Panc1 (cell line): ENCODE measurements around the gene NR5A2. TPM values are rescaled to one million over a fixed set of nuclear protein-coding genes. Genes with fewer than 3 reads are reported as not detected.

Source experiments
- ATAC-seq: fragments of 200-7000 bp; cut with Tn5 transposase; 2 replicates; pipeline ENCODE4 v1.9.1; 2020; ENCODE audit warnings: mild to moderate bottlenecking, moderate library complexity
- BruUV-seq: library from RNA; stranded (reverse); fragments of 400-500 nt; replicated peaks from 2 replicates; lab custom pipeline; 2021; lab: Mats Ljungman, UMichigan
- CTCF ChIA-PET: fragments of 300-600 bp; sonication (Branson Sonifier 250); formaldehyde crosslinking; loops from one replicate; lab custom pipeline; 2022; ENCODE audit warnings: antibody characterized with exemption; lab: Charles Lee
- POLR2A ChIA-PET: fragments of 300-600 bp; sonication (Branson Sonifier 250); formaldehyde crosslinking; loops from one replicate; lab custom pipeline; 2022; ENCODE audit warnings: antibody characterized with exemption; lab: Charles Lee
- DNase-seq: peaks from one replicate; pipeline ENCODE4 v3.0.0-alpha.2; 2010; ENCODE audit warnings: low read depth, low spot score
- H3K27ac ChIP-seq: 2 replicates; pipeline ENCODE4 v1.5.1; 2011; ENCODE audit warnings: mild to moderate bottlenecking, low read length, inconsistent platforms
- H3K27me3 ChIP-seq: fragments of 200-500 bp; sonication (Bioruptor generic); 2 replicates; pipeline ENCODE4 v1.6.0; 2014; ENCODE audit warnings: low read length, inconsistent platforms; ENCODE audit not compliant: control insufficient read depth, insufficient read depth
- H3K36me3 ChIP-seq: fragments of 200-500 bp; sonication (Bioruptor generic); 2 replicates; pipeline ENCODE4 v1.5.1; 2014; ENCODE audit warnings: inconsistent platforms, mild to moderate bottlenecking, low read length, moderate library complexity; ENCODE audit not compliant: control insufficient read depth, insufficient read depth
- H3K4me1 ChIP-seq: 2 replicates; pipeline ENCODE4 v1.5.1; 2011; ENCODE audit warnings: inconsistent platforms, mild to moderate bottlenecking, low read length, moderate library complexity; ENCODE audit not compliant: control insufficient read depth, insufficient read depth
- H3K4me3 ChIP-seq, 2 experiments: 2 replicates each; pipeline ENCODE4 v1.5.1; 2011 to 2012; ENCODE audit warnings: low read depth in 2 of 2, low read length in 2 of 2, mild to moderate bottlenecking in 2 of 2, inconsistent platforms in 1 of 2, moderate library complexity in 1 of 2
- H3K9me3 ChIP-seq: fragments of 200-500 bp; sonication (Bioruptor generic); 2 replicates; pipeline ENCODE4 v1.5.1; 2014; ENCODE audit warnings: low read depth, mild to moderate bottlenecking, inconsistent platforms, low read length, moderate library complexity; ENCODE audit not compliant: control insufficient read depth, insufficient read depth
- POLR2AphosphoS5 ChIP-seq: IDR thresholded peaks from 2 replicates; pipeline ENCODE4 v1.6.1; 2012; ENCODE audit warnings: mild to moderate bottlenecking, low read depth, low read length, moderate library complexity
- SIN3A ChIP-seq: IDR thresholded peaks from 2 replicates; pipeline ENCODE4 v1.6.1; 2012; ENCODE audit warnings: low read depth, mild to moderate bottlenecking, low read length, moderate library complexity, borderline replicate concordance; ENCODE audit not compliant: insufficient read depth
- TCF7L2 ChIP-seq: IDR thresholded peaks from 2 replicates; pipeline ENCODE4 v1.6.1; 2011; ENCODE audit warnings: mild to moderate bottlenecking, low read depth, low read length, inconsistent platforms
- in situ Hi-C: cut with HindIII; loops from 2 replicates; pipeline ENCODE4 v1.10.0; 2016; ENCODE audit warnings: low sequenced_read_pairs, low pct_unique_long_range_greater_than_20kb
- intact Hi-C: fragments of 100-400 bp; cut with micrococcal nuclease; formaldehyde crosslinking; loops from one replicate; pipeline ENCODE4 v1.10.0; 2022; ENCODE audit not compliant: unreplicated experiment
- total RNA-seq: library from RNA; stranded (reverse); gene quantifications from one replicate; pipeline ENCODE4 v1.2.1, GENCODE V29; 2021; ENCODE audit not compliant: unreplicated experiment
- TF ChIP-seq, protein P1 (sequence below): fragments of 450-650 bp; IDR thresholded peaks from 2 replicates; pipeline ENCODE4 v1.5.1; 2017; ENCODE audit warnings: mild to moderate bottlenecking
- TF ChIP-seq, protein P2 (sequence below), 2 experiments: IDR thresholded peaks; 2 replicates each; pipeline ENCODE4 v1.6.1; 2011 to 2012; ENCODE audit warnings: low read depth in 2 of 2, control low read depth in 1 of 2, low read length in 1 of 2, mild to moderate bottlenecking in 1 of 2, moderate library complexity in 1 of 2; ENCODE audit not compliant: insufficient read depth in 1 of 2

NR5A2 gene
- total RNA-seq, 1 experiment from 2014 or later: 4.3 TPM

DNA sequence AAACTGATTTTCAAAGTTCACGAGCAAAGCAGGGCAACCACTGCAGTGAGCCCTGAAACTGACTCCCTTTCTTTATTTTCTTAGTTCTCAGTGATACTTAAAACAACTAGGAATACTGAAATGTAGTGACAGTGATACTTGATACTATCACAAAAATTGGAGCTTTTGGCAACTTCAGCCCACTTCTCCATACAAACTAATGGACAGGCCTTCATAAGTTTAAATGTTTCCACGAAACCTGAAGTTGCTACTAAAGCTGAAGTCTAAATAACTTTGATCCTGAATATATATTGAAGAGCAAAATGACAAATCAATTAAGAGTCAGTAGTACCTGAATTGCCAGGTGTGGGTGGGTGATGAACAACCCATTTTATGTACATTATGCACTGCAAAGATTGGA lies 10.0 kb downstream of the NR5A2 start:
- CTCF ChIA-PET: no interaction called here
- DNase-seq: no peak
- H3K27ac ChIP-seq: no peak overlapping the region
- no peaks in the 10 kb centered on the region for H3K9me3 ChIP-seq
- H3K27me3 ChIP-seq: no peaks in the 10 kb centered on the region; the same call in 1 of the 2 replicates
- POLR2A ChIA-PET: no interaction called here
- TF ChIP-seq, protein P1, sequence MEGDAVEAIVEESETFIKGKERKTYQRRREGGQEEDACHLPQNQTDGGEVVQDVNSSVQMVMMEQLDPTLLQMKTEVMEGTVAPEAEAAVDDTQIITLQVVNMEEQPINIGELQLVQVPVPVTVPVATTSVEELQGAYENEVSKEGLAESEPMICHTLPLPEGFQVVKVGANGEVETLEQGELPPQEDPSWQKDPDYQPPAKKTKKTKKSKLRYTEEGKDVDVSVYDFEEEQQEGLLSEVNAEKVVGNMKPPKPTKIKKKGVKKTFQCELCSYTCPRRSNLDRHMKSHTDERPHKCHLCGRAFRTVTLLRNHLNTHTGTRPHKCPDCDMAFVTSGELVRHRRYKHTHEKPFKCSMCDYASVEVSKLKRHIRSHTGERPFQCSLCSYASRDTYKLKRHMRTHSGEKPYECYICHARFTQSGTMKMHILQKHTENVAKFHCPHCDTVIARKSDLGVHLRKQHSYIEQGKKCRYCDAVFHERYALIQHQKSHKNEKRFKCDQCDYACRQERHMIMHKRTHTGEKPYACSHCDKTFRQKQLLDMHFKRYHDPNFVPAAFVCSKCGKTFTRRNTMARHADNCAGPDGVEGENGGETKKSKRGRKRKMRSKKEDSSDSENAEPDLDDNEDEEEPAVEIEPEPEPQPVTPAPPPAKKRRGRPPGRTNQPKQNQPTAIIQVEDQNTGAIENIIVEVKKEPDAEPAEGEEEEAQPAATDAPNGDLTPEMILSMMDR: no peak
- TF ChIP-seq, protein P2, sequence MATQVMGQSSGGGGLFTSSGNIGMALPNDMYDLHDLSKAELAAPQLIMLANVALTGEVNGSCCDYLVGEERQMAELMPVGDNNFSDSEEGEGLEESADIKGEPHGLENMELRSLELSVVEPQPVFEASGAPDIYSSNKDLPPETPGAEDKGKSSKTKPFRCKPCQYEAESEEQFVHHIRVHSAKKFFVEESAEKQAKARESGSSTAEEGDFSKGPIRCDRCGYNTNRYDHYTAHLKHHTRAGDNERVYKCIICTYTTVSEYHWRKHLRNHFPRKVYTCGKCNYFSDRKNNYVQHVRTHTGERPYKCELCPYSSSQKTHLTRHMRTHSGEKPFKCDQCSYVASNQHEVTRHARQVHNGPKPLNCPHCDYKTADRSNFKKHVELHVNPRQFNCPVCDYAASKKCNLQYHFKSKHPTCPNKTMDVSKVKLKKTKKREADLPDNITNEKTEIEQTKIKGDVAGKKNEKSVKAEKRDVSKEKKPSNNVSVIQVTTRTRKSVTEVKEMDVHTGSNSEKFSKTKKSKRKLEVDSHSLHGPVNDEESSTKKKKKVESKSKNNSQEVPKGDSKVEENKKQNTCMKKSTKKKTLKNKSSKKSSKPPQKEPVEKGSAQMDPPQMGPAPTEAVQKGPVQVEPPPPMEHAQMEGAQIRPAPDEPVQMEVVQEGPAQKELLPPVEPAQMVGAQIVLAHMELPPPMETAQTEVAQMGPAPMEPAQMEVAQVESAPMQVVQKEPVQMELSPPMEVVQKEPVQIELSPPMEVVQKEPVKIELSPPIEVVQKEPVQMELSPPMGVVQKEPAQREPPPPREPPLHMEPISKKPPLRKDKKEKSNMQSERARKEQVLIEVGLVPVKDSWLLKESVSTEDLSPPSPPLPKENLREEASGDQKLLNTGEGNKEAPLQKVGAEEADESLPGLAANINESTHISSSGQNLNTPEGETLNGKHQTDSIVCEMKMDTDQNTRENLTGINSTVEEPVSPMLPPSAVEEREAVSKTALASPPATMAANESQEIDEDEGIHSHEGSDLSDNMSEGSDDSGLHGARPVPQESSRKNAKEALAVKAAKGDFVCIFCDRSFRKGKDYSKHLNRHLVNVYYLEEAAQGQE (IDR thresholded peaks at IDR 0.05; ENCODE audit: insufficient read depth in 1 of 2, low read depth in 2 of 2, low read length in 1 of 2): no peak
- TF ChIP-seq SIN3A (no peak), TCF7L2 (no peak), POLR2AphosphoS5 (no peak)
- no TSS peak for BruUV-seq
- 0 out of 2 replicates have a peak, but pooled peaks cover 5% of the 10 kb centered on the region for H3K4me1 ChIP-seq
- no peaks in the 10 kb centered on the region; the same call in 1 of the 2 replicates for H3K36me3 ChIP-seq
- intact Hi-C loops (no loop called here), in situ Hi-C loops (no loop called here)
- no peak for ATAC-seq
- H3K4me3 ChIP-seq: no peak overlapping the region

DNA sequence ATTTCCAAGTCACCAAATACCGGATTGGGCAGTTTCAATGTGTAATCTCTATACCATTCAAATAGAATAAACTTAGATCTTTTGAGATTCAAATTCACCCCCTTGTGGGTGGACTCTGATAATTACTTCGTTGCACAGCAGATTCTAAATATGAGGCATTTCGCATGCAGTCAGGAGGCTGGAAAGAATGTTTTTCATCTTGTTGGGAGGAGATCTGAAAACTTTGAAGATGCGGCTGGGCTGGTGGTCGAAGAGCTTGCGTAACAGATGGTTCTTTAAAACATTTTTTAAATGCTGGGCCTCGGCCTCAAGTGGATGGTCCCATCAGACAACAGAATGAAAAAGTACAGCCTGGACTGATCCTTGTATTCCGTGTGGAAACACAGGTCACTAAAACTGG lies 10.4 kb downstream of the NR5A2 start:
- in situ Hi-C loops: no loop called here
- H3K27me3 ChIP-seq: no peaks in the 10 kb centered on the region; the same call in 1 of the 2 replicates

More for the DNA sequence above, 10.4 kb downstream of the NR5A2 start:
- H3K27ac ChIP-seq: no peak overlapping the region
- no TSS peak for BruUV-seq
- DNase-seq (no peak), ATAC-seq (no peak)
- TF ChIP-seq TCF7L2 (no peak), POLR2AphosphoS5 (no peak), SIN3A (no peak)
- TF ChIP-seq, protein P2 (IDR thresholded peaks at IDR 0.05; ENCODE audit: insufficient read depth in 1 of 2, low read depth in 2 of 2, low read length in 1 of 2): no peak
- TF ChIP-seq, protein P1: no peak
- ChIA-PET CTCF (no interaction called here), POLR2A (no interaction called here)
- no peaks in the 10 kb centered on the region for H3K9me3 ChIP-seq
- intact Hi-C loops: no loop called here
- no peak overlapping the region for H3K4me3 ChIP-seq
- no peaks in the 10 kb centered on the region; the same call in 1 of the 2 replicates for H3K36me3 ChIP-seq
- 0 out of 2 replicates have a peak, but pooled peaks cover 5% of the 10 kb centered on the region for H3K4me1 ChIP-seq
